GM19395 (cell line): Measurements from ENCODE around the gene HNRNPF.

Experiments
- ATAC-seq: cut with Tn5 transposase; IDR thresholded peaks from one replicate; pipeline ENCODE4 v1.9.1; 2021; ENCODE audit warnings: mild to moderate bottlenecking, moderate library complexity; ENCODE audit not compliant: unreplicated experiment

Gene HNRNPF

DNA sequence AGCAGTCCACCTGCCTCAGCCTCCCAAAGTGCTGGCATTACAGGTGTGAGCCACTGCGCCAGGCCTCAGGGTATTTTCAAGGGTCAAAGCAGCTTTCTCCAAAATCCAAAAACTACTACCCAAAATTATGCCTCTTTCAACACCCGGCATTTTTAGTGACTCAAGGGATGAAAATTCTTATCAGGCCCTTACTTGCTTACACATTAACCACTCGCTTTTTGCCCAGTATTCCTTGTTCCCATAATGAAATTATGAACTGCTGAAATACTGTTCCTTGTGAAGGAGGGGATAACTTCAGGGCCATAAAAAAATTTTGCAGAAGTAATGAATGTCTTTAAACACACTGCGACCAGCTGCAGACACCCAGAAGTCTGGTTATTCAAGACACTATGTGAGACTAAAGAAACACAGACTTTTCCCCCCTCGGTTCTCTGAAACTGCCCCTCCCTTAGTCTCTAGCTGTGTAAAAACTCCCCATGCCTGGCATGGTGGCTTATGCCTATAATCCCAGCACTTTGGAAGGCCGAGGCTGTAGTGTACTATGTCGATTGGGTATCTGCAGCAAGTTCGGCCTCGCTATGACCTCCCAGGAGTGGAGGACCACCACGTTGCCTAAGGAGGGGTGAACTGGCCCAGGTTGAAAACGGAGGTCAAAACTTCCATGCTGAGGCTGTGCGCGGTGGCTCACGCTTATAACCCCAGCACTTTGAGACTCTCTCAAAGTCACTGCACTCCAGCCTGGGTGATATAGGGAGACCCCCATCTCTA is 25.6 kb downstream of the HNRNPF start:
- no peak for ATAC-seq

- ATAC-seq: no peak
These were observed 28.3 kb downstream of the HNRNPF start for GRCh38 chr10:43380610-43381222.

GRCh38 chr10:43377424-43377883 is 31.5 kb downstream of the HNRNPF start:
- no peak for ATAC-seq

DNA sequence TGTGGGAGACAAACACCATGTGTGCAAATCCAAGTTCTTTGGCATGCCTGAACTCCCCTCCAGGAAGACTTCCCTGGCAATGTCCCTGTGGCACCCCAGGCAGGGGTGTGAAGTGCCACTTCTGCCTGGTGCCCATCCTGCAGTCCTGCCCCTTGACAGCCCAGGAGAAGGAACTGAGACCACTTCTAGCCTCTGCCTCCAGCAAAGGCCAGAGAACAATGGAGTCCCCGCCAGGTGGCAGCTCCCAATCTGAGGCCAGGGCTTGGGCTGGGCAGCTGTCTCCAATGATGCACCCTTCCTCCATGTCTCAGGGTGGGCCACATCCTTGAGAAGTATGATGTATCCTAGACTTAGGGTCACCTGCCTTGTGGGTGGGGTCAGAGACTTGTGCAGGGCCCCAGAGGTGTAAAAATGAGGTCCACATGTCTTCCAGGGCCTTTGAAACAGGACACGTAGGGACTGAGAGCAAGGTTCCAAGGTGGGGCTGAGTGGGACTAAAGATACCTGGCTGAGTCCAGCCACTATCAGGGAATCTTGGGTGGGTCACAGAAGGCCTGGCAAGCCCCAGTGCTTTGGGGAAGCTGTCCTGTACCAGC is 32.1 kb downstream of the HNRNPF start:
- ATAC-seq: no peak

DNA sequence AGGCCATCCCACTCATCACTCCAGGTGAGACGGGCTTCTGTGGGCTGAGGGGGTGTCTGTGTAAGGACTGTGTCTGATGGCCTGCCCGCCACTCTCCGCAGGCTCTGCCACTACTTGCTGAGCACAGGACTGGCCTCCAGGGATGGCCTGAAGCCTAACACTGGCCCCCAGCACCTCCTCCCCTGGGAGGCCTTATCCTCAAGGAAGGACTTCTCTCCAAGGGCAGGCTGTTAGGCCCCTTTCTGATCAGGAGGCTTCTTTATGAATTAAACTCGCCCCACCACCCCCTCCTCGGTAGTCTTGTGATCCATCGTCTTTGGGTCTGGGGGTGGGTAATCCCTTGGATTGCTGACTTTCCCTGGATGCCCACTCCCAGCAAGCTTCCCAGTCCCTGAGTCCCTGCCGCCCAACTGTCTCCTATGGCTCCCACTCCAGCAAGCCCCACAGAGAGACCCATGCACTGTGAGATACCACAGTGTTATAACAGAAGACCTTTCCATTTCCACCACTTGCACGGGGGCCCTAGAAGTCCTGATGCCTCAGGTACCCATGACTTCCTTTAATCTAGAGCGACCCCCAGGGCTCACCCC is 32.8 kb downstream of the HNRNPF start:
- ATAC-seq: no peak

- ATAC-seq: no peak
These were observed 33.5 kb downstream of the HNRNPF start for GRCh38 chr10:43375401-43376020.

DNA sequence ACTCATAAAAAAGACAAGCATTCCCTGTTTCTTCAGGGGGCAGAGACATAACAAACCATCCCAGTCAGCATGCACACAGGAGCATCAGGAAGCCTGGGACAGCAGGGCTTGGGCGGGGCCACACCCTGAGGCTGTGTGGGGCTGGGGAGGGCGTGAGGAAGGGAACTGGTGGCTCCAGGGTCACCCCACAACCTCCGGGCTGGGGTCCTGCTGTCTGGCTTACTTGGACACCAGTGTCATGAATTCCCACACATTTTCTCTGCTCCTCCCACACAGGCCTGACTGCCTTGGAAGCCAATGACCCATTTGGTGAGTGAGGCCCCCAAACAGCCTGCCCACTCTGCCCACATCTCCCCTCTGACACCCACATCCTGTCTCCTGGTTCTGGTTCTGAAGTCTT is 34.8 kb downstream of the HNRNPF start:
- ATAC-seq: no peak

- ATAC-seq: no peak
These were observed 35.5 kb downstream of the HNRNPF start for GRCh38 chr10:43373461-43373860.

- ATAC-seq: no peak
These were observed 36.1 kb downstream of the HNRNPF start for GRCh38 chr10:43372765-43373361.

DNA sequence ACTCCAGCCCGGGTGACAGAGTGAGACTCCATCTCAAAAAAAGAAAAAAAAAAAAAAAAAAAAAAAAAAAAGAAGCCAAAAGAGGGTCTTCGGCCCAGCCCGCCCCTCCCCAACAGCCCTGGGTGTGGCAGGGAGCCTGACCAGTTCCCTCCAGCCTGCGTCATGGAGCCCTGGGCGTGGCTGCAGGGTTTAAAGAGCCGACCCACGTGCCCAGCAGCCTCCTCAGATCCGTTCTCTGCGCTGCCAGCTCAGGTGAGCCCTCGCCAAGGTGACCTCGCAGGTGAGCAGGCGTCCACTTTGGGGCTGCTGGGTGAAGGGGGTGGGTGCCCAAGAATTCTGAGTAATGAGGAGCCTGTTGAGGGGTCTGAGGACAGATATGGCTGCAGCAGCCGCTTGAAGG is 37.6 kb downstream of the HNRNPF start, which contains the start of gene FXYD4:
Gene FXYD4 (plus strand): TSS at position 219 of the 400 bp plus-strand sequence. CDS start 2,111 bp downstream, outside the sequence.
- ATAC-seq: no peak

GRCh38 chr10:43370671-43371215 is 38.2 kb downstream of the HNRNPF start:
- no peak for ATAC-seq

- no peak for ATAC-seq
These were observed 39.1 kb downstream of the HNRNPF start for GRCh38 chr10:43369921-43370320.

- no peak for ATAC-seq
These were observed 44.0 kb downstream of the HNRNPF start for GRCh38 chr10:43365001-43365400.

DNA sequence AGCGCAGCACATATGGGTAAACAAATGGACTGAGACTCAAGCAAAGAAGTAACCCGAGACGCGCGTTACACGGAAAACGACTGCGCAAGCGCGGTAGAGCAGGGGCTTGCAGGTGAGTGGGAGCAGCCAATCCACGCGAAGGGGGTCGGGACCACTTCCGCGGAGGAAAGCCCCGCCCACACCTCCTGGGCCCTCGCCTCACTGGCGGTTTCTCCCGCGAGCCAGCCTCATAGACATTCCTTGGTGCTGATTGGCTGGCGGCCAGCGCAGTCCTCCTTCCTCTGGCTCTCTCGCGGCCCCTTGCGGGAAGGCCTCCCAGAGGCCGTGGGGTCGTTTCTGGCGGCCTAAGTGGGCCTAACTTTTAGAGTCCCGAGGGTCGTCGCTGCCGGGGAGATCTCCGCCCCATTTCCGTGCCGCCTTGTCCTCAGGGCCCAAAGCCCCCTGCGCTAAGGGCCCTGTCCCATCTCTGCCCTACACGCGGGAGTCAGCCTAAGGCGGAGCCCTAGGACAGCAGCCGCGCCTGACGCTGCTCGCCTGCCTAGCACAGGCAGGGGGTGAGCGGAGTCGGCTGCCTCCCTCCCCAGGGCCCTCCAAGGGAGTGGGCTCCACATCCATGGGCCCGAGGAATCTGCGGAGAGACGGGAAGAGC is 46.7 kb downstream of the HNRNPF start:
- peak; percentile 99 for ATAC-seq

GRCh38 chr10:43361547-43362190 is 47.3 kb downstream of the HNRNPF start:
- ATAC-seq: no peak

GRCh38 chr10:43360086-43360485 is 48.9 kb downstream of the HNRNPF start:
- no peak for ATAC-seq

- no peak for ATAC-seq
These were observed 53.1 kb downstream of the HNRNPF start for GRCh38 chr10:43355749-43356371.

DNA sequence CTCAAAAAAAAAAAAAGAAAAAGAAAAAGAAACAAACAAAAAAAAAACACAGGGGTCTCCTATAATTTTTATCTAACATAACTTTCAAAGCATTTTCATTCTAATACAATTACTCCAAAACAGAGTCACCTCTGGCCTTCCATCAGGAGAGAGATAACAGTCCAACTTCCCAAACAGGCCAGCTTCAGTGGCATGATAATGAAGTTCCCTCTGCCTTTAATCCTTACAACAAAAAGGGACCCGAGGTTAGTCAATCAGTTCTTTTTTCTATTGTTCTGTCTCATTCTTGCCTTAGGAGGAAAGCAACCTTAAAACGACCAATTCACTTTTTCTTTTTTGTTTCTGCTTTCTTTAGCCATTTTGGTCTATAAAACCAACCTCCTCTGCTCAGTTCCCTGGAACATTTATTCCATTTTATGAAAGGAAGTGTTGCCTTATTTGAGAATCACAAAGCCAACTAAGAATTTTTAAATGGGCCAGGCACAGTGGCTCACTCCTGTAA is 54.1 kb downstream of the HNRNPF start:
- no peak for ATAC-seq

DNA sequence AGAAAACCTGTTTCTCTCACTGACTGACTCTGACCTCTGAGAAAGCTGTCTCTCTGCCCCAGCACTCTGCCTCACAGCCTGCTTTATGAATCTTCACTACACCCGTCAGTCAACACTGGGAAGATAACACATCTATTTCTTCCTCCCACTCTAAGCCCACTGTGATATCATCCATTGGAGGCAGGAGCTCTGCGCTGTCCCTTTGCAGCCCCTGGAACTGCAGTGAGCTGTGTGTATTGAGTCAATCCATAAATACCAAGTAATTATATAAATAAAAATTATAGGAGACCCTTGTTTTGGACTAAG is 54.7 kb downstream of the HNRNPF start:
- ATAC-seq: no peak
